HG03139 (cell line): ENCODE measurements around the gene JUN.

Source experiments
- ATAC-seq: cut with Tn5 transposase; IDR thresholded peaks from one replicate; pipeline ENCODE4 v1.9.1; 2021; ENCODE audit not compliant: unreplicated experiment

The JUN gene

GRCh38 chr1:58783993-58784757, at the start of gene JUN:
JUN (minus strand) TSS chr1:58784047; CDS start chr1:58783070, 977 bp downstream.
- peak; percentile 70 for ATAC-seq

DNA sequence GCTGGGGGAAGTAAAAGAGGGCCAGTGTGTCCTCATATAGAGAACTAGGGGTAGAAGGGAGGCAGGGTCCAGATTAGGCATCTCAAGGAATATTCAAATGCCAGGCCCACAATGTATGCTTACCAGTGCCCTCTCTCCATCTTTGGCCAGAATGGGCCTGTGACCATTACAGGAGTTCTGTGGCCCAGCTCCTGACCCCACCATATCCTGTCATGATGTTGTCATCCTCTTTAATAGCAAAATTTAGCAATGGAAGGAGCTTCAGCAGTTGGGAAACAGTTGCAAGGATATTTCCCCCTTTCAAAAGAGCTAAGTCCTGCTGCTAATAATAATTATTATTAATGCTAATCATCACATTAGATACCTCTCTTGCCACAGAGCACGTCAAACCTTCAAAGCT, 49.3 kb upstream of the JUN start:
- no peak for ATAC-seq

- no peak for ATAC-seq
These were observed 46.4 kb upstream of the JUN start for GRCh38 chr1:58830291-58830690.

DNA sequence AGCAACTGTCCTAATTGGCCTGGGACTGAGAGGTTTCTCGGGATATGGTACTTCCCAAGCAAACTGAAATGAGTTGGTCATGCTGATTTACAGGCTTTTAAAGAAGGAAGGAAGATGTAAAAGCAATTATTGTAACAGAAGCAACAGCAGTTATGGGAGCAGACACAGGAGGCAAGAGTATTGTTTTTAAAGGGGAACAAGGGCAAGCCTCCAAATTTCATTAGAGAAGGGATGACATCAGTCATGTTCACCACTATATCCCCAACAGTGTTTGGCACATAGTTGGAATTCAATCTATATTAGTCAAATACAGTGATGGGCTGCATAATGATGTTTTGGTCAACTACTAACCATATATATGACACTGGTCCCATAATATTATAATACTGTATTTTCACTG, 46.0 kb upstream of the JUN start:
- no peak for ATAC-seq

GRCh38 chr1:58827298-58827697, 43.5 kb upstream of the JUN start:
- ATAC-seq, result no peak

DNA sequence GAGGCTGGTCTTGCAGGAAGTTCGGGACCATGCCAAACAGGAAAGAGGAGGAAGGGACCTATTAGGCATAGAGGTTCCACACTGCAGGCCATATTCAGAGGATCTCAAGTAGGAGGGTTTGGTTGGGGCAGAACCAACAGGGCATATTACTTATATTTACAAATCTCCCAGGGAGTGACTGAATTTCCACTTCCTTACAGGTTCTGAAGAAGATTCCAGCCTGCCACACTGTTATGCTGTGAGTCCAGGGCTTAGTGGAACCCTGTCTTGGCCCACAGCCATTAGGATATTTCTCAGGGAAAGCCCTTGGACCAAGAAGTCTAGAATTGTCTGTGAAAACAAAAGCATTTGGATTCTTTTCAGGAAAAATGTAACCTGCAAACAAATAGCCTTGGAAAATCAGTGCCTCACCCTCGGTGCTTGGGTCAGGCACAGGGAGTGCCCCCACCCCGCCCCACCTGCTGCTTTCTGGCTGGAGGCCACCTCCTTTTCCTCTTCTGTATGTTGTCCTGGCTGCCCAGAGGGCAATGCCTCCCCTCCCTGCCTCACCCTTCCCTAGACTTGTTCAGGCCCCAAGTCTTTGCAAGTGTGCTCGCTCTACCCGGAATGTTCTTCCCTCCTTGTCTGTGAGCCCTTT, 41.0 kb upstream of the JUN start:
- ATAC-seq, result no peak

- no peak for ATAC-seq
These were observed 39.7 kb upstream of the JUN start for GRCh38 chr1:58823481-58824010.

DNA sequence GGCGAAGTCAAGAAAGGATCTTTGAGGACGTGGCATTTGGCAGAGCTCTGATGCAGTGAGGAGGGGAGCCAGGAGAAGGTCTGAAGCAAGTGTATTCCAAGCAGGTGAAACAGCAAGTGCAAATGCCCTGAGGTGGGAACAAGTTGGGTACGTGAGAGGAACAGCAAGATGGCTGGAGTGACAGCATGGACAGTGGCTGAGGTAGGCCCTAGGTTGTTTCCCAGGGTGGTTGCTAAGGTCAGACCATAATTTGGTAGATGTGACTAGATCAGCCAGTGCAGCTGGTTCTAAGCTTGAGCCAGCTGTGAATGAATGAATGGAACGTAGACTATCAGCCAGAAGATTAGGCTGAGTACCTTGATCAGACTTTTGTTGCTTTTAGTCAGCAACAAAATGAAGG, 37.5 kb upstream of the JUN start:
- ATAC-seq, result no peak

DNA sequence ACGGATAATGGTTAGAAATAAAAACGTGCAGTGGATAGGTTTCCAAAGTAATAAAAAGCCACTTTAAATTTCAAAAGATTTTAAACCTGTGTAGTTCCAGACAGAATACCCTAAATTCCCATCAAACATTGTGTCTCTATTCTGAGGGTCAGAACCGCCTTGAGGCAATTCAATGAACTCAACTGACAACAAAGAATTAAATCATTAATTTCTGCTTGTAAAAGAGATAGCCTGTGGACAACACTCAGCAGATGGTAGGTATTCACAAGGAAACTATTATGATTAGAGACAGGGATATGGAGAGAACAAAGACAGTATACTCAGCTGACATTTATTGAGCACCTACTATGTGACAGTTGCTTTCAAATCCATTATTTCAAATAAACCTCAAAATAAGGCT, 35.1 kb upstream of the JUN start:
- ATAC-seq, result no peak

- no peak for ATAC-seq
These were observed 34.2 kb upstream of the JUN start for GRCh38 chr1:58818075-58818474.

- ATAC-seq, result no peak
These were observed 32.9 kb upstream of the JUN start for GRCh38 chr1:58816747-58817221.

GRCh38 chr1:58816072-58816746, 32.4 kb upstream of the JUN start:
- ATAC-seq, result peak; percentile 76

DNA sequence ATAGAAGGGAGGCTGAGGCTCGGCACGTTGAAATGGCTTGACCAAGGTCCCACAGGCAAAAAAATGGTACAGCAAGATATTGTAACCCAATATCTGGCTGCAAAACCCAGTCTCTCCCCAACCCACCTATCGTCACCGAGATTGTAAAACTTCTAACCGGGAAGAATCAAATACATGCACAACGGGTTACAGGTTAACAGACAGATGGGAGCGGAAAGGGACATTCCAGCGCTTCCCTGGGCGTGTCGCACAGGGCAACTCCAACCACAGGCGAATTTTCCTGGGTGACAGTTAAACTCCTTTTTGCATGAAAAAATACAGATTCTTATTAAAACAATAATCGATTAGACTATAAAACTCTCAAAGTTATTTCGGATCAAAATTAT, 31.8 kb upstream of the JUN start:
- peak; percentile 8 for ATAC-seq

- ATAC-seq, result peak; percentile 61
These were observed 31.3 kb upstream of the JUN start for GRCh38 chr1:58815069-58815685.

- ATAC-seq, result no peak
These were observed 30.6 kb upstream of the JUN start for GRCh38 chr1:58814251-58815068.

DNA sequence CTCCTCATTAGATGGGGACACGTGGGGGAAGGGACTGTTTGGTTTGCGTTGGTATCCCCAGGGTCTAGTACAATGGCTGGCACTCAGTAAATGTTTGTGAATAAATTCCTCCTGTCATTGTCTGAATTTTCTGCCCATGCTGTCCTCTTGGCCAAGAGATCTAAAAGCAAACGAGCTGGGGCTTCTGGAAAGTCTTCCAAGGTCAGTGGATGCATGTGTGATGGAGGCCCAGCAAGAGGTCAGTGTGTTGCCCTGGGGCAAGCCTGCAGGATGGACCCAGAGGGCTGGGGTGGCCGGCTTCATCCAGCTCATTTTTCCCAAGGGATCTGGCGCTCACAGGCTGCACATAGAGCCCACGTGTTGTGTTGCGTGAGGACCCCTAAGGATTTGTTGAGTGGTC, 30.0 kb upstream of the JUN start:
- ATAC-seq, result no peak

DNA sequence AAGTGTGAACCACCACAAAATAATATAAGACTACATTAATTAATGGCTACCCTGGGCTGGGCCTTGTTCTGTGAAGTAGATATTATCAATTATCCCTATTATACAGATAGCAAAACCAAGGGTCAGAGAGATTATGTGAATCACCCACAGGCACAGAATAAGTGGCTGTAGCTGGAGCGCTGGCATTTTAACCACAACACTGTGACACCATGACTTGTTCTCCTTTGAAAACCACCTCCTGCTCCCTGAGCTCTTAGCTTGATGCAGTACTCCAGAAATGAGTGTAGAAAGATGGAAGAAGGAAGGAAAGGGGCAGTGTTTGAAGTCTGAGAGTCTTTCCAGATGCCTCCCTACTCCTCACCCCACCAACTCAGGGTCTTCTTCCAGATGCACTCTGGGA, 29.5 kb upstream of the JUN start:
- ATAC-seq, result no peak

GRCh38 chr1:58812926-58813325, 29.1 kb upstream of the JUN start:
- no peak for ATAC-seq

DNA sequence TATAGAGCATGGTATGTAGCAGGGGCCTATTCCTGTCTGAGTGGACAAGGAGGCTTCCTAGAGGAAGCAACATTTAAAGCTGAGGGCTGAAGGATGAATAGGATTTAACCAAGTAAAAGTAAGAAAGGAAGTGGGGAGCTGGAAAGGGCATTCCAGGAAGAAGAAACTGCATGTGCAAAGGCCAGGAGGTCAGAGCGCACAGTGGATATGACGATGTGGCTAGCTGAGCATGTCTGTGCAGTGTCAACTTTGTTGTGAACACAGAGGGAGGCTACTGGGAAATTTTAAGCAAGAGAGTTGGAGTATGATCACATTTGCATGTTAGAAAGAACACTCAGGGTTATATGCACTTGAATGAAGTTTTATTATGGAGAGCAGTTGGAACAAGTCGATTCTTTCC, 28.6 kb upstream of the JUN start:
- ATAC-seq, result no peak

DNA sequence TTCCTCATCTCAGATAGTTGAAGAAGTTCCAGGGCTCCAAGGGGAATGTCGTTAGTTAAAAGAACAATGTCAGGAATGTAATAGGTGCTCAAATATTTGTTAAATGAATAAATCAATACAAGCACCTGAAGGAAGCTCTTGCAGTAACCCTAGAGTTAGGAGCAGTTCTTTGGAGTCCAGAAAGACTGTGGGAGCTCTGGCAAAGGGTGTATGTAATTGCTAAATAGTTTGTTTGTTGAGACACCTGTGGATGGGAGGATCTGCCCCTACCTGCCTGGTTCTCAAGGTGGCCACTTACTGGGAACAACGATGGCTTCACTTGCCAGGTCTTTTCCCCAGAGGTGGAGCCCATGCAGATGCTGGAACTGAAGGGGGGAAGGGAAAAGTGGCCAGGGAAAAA, 27.5 kb upstream of the JUN start:
- ATAC-seq, result no peak
